Spleen (tissue), 7 donors: ENCODE measurements around the gene TRIM9.

Experiments used
- POLR2A ChIP-seq, 3 donors: fragments of 450-650 bp; IDR thresholded peaks; one replicate each; pipeline ENCODE4 v1.5.1; 2017; ENCODE audit warnings: antibody characterized with exemption in 3 of 3, mild to moderate bottlenecking in 1 of 3
- TF ChIP-seq, protein P1 (sequence below), 11 experiments: fragments of 200-600 bp in 7 of 11; fragments of 450-650 bp in 4 of 11; sonication (generic) in 4 of 11; IDR thresholded peaks in 8 of 11; conservative IDR thresholded peaks in 3 of 11; 1 replicate in 7 of 11; 2 replicates in 4 of 11; pipeline versions ENCODE4 v1.4.0 to v1.8.0; 2016 to 2021; ENCODE audit warnings: antibody characterized with exemption in 11 of 11, inconsistent platforms in 4 of 11, mild to moderate bottlenecking in 1 of 11
- donor health status: DM: no; HTN: no; CAD: no; lungs with moderate emphysema.
- donor health status: DM: no; HTN: no; CAD: no.
- donor health status: DM: no; HTN: no; CAD: no.

DNA sequence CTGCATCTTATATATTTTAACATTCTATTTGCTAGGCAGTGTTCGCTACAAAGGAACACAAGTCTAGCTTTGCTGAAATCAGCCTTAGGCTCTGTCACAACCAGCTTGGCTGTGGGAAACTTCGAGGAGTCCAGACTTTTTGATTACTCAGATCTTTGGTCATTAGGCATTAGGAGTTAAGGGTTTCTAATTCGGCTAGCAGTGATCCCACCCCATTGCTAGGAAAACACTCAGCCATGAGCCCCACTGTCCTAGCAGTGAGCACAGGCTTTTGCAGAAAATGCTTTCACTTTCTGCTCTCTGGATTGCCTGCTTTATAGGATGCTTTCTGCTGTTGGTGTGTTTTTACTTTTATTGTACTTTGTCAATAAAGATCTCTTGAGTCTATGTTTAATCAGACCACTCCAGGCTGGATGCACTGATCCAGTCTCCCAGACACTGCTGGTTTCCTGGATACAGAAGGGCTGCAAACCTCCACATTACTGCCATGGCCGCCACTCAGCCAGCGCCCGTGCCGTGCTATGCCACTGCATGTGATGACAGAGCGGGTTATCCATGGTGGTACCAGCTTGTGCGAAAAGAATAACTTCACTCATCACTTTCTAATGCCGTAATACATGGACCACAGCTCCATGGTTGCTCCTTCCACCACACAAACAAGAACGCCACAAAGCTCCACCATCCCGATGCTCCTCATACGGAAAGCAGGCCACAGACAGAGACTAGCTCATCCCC, 109.6 kb downstream of the TRIM9 start:
- TF ChIP-seq, protein P1, sequence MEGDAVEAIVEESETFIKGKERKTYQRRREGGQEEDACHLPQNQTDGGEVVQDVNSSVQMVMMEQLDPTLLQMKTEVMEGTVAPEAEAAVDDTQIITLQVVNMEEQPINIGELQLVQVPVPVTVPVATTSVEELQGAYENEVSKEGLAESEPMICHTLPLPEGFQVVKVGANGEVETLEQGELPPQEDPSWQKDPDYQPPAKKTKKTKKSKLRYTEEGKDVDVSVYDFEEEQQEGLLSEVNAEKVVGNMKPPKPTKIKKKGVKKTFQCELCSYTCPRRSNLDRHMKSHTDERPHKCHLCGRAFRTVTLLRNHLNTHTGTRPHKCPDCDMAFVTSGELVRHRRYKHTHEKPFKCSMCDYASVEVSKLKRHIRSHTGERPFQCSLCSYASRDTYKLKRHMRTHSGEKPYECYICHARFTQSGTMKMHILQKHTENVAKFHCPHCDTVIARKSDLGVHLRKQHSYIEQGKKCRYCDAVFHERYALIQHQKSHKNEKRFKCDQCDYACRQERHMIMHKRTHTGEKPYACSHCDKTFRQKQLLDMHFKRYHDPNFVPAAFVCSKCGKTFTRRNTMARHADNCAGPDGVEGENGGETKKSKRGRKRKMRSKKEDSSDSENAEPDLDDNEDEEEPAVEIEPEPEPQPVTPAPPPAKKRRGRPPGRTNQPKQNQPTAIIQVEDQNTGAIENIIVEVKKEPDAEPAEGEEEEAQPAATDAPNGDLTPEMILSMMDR (IDR thresholded peaks at IDR 0.05 in 8 of 11, conservative IDR thresholded peaks at IDR 0.05 in 3 of 11) = no peak
- TF ChIP-seq POLR2A (IDR thresholded peaks at IDR 0.05) = no peak
